ENCODE results near the gene RASGRP4.

Gene RASGRP4

GRCh38 chr19:38394488-38394887, 31.5 kb downstream of the RASGRP4 start:
- TF ChIP-seq CTCF (IDR thresholded peaks at IDR 0.05; ENCODE audit: extremely low read depth, missing control alignments) = no peak
- peak; percentile 86 for DNase-seq (ENCODE audit: low spot score)

DNA sequence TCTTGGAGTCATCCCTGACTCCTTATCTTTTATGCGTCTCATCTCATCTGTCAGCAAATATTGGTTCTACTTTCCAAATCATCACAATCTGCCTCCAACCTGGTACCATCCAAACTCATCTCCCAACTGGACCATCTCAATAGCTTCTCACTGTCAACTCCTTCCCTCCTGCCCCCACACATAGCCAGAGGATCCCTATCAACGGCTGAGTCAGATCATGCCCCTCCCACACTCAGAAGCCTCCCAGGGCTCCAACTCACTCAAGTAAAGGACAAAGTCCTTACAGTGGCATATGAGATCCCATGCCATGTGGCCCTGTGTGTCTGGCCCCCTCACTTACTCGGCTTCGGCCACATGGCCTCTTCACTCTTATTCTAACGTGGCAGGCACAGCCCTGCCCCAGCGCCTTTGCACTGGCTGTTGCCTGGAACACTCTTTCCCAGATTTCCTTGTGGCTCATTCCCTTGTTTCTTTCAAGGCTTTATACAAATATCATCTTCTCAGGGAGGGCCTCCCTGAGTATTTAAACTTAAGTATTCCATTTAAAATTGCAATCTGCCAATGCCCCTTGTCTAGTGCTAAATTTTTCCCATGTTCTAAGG, 33.2 kb downstream of the RASGRP4 start:
- DNase-seq (ENCODE audit: low spot score) = no peak
- TF ChIP-seq CTCF (IDR thresholded peaks at IDR 0.05; ENCODE audit: extremely low read depth, missing control alignments) = no peak

- no peak for TF ChIP-seq CTCF (IDR thresholded peaks at IDR 0.05; ENCODE audit: extremely low read depth, missing control alignments)
- DNase-seq (ENCODE audit: low spot score) = no peak
Measured at GRCh38 chr19:38391911-38392464, 34.0 kb downstream of the RASGRP4 start.

- no peak for DNase-seq (ENCODE audit: low spot score)
- TF ChIP-seq CTCF (IDR thresholded peaks at IDR 0.05; ENCODE audit: extremely low read depth, missing control alignments) = no peak
Measured at GRCh38 chr19:38389957-38390924, 35.8 kb downstream of the RASGRP4 start.

GRCh38 chr19:38389101-38389925, 36.7 kb downstream of the RASGRP4 start:
- TF ChIP-seq CTCF (IDR thresholded peaks at IDR 0.05; ENCODE audit: extremely low read depth, missing control alignments) = no peak

DNA sequence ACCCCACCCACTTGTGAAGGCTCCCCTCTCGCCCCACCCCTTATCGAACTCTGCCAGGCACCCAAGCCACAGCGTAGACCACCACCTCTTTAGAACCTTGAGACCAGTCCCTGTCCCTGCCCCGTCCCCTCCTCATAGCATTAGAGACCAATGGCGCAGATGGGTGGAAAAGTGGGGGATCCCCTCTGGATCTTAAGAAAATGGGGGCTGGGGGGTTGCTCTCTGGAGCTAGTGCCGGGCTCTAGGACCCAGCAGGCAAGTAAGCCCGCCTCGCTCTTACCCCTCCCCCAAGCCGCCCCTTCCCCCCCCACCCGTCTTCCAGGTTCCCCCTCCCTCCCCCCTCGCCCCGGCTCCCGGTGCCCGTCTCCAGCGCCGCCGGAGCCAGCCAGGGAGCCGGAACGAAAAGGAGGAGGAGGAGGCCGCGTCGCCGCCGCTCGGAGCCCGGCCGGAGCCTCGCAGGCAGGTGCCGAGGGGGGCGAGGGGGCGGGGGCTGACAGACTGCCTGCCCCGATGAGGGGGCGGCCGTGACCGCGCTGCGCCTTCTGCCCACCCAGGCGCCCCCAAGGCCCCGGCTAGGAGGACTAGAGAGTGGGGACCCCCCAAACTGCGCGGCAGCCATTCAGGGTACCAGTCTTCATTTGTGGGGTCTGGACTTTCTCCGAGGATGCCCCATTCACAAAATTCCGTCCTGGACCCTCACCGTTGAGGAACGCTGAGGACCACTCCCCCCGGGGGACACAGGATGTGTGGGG, 37.5 kb downstream of the RASGRP4 start, which contains the start of gene SPRED3:
TSS of gene SPRED3 (plus strand) at position 349 of the 752 bp plus-strand sequence. CDS start 1,606 bp downstream, outside the sequence.
- TF ChIP-seq CTCF (IDR thresholded peaks at IDR 0.05; ENCODE audit: extremely low read depth, missing control alignments) = no peak
- DNase-seq (ENCODE audit: low spot score) = no peak

More at GRCh38 chr19:38389101-38389925, 36.7 kb downstream of the RASGRP4 start:
- DNase-seq (ENCODE audit: low spot score) = no peak

All from GM20000 (cell line).